ENCODE results near the gene PFKP.

PFKP gene

GRCh38 chr10:3110782-3111620 is 43.7 kb downstream of the PFKP start:
- no peaks in the 10 kb centered on the region for H3K27me3 ChIP-seq (ENCODE audit: low read length)
- no peak overlapping the region for H3K4me3 ChIP-seq (ENCODE audit: insufficient read depth, low read length, poor library complexity, severe bottlenecking)
- peaks cover 14% of the 10 kb centered on the region for H3K36me3 ChIP-seq (ENCODE audit: low read length)
- H3K9me2 ChIP-seq (replicated peaks; ENCODE audit: insufficient read depth, low read length): no peaks in the 10 kb centered on the region
- 0 out of 2 replicates have a peak, but pooled peaks cover 5% of the 10 kb centered on the region for H4K20me1 ChIP-seq (ENCODE audit: low read depth, low read length)
- H3K9ac ChIP-seq (ENCODE audit: low read length): no peak overlapping the region
- no peak overlapping the region for H3K27ac ChIP-seq (ENCODE audit: low read depth, low read length)
- TF ChIP-seq CTCF (IDR thresholded peaks at IDR 0.05; ENCODE audit: insufficient read depth, low read length, poor library complexity, severe bottlenecking): no peak
- no peak for TF ChIP-seq EZH2phosphoT487 (conservative IDR thresholded peaks at IDR 0.05; ENCODE audit: low read length)
- no peak overlapping the region for H3K4me2 ChIP-seq (ENCODE audit: low read depth, low read length, poor library complexity, severe bottlenecking)
- H3K79me2 ChIP-seq (ENCODE audit: insufficient read depth, low read length): no peaks in the 10 kb centered on the region
- H2AFZ ChIP-seq (ENCODE audit: low read depth, low read length, severe bottlenecking): no peak overlapping the region
- no peaks in the 10 kb centered on the region for H3K9me3 ChIP-seq (ENCODE audit: insufficient read depth, low read length)
- no peaks in the 10 kb centered on the region; the same call in 1 of the 2 replicates for H3F3A ChIP-seq (ENCODE audit: insufficient read depth)

DNA sequence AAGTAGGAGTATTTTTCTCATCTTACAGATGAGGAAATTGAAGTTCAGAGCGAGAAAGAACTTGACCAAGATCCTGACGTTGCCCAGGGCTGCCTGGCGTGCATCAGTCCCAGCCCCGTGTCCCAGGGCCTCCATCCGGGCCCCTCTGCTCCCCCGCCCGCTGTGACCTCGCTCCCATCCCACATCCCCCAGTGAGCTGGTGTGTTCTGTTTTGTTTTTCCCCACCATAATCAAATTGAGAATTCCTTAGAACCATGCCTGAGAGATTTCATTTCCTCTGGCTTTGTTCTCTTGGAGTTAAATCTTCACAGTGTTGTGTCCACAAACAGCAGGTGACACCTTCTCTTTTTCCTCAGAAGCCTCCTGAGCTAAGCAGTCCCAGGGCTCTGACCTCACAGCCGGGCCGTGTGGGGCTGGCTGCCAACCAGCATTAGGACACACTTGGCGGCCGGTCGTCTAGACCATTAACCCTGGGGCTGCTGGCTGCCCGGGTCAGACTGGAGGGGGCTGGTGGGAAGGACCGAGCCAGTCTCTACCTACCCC is 44.3 kb downstream of the PFKP start:
- TF ChIP-seq EZH2phosphoT487 (conservative IDR thresholded peaks at IDR 0.05; ENCODE audit: low read length) (no peak), CTCF (IDR thresholded peaks at IDR 0.05; ENCODE audit: insufficient read depth, low read length, poor library complexity, severe bottlenecking) (no peak)
- Histone ChIP-seq H2AFZ (ENCODE audit: low read depth, low read length, severe bottlenecking) (no peak overlapping the region), H3K79me2 (ENCODE audit: insufficient read depth, low read length) (no peaks in the 10 kb centered on the region), H3K4me3 (ENCODE audit: insufficient read depth, low read length, poor library complexity, severe bottlenecking) (no peak overlapping the region), H3K9me2 (replicated peaks; ENCODE audit: insufficient read depth, low read length) (no peaks in the 10 kb centered on the region), H3K9ac (ENCODE audit: low read length) (no peak overlapping the region), H3K36me3 (ENCODE audit: low read length) (peaks cover 14% of the 10 kb centered on the region), H3K27me3 (ENCODE audit: low read length) (no peaks in the 10 kb centered on the region), H3K27ac (ENCODE audit: low read depth, low read length) (no peak overlapping the region), H3K4me2 (ENCODE audit: low read depth, low read length, poor library complexity, severe bottlenecking) (no peak overlapping the region), H3F3A (ENCODE audit: insufficient read depth) (no peaks in the 10 kb centered on the region; the same call in 1 of the 2 replicates), H3K9me3 (ENCODE audit: insufficient read depth, low read length) (no peaks in the 10 kb centered on the region), H4K20me1 (ENCODE audit: low read depth, low read length) (0 out of 2 replicates have a peak, but pooled peaks cover 5% of the 10 kb centered on the region)

DNA sequence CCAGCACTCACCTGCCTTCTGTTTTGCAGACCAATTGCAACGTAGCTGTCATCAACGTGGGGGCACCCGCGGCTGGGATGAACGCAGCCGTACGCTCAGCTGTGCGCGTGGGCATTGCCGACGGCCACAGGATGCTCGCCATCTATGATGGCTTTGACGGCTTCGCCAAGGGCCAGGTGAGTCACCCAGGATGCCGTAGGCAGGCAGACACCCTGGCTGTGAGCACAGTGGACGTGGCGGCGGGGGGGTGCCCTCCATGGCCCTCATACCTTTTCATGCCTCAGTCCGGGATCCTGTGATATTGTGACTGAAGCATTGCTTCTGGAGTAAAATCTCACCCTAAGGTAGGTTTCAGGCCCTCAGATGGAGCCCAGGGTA is 46.0 kb downstream of the PFKP start:
- no peak overlapping the region for H3K4me2 ChIP-seq (ENCODE audit: low read depth, low read length, poor library complexity, severe bottlenecking)
- H3K36me3 ChIP-seq (ENCODE audit: low read length): peaks cover 5% of the 10 kb centered on the region; the same call in 1 of the 2 replicates
- H3K79me2 ChIP-seq (ENCODE audit: insufficient read depth, low read length): no peaks in the 10 kb centered on the region

More for the DNA sequence above, 46.0 kb downstream of the PFKP start:
- no peak overlapping the region for H2AFZ ChIP-seq (ENCODE audit: low read depth, low read length, severe bottlenecking)
- no peaks in the 10 kb centered on the region for H3K9me2 ChIP-seq (replicated peaks; ENCODE audit: insufficient read depth, low read length)
- no peak overlapping the region for H3K4me3 ChIP-seq (ENCODE audit: insufficient read depth, low read length, poor library complexity, severe bottlenecking)
- no peaks in the 10 kb centered on the region for H3K27me3 ChIP-seq (ENCODE audit: low read length)
- H4K20me1 ChIP-seq (ENCODE audit: low read depth, low read length): 0 out of 2 replicates have a peak, but pooled peaks cover 5% of the 10 kb centered on the region
- H3K27ac ChIP-seq (ENCODE audit: low read depth, low read length): no peak overlapping the region
- no peaks in the 10 kb centered on the region; the same call in 1 of the 2 replicates for H3F3A ChIP-seq (ENCODE audit: insufficient read depth)
- no peaks in the 10 kb centered on the region for H3K9me3 ChIP-seq (ENCODE audit: insufficient read depth, low read length)
- H3K9ac ChIP-seq (ENCODE audit: low read length): no peak overlapping the region
- TF ChIP-seq EZH2phosphoT487 (conservative IDR thresholded peaks at IDR 0.05; ENCODE audit: low read length) (no peak), CTCF (IDR thresholded peaks at IDR 0.05; ENCODE audit: insufficient read depth, low read length, poor library complexity, severe bottlenecking) (no peak)

Measured in SU-DHL-6 (cell line).